Body of pancreas (tissue), 4 donors: ENCODE measurements around the gene OR2Z1. TPM values are rescaled to one million over a fixed set of nuclear protein-coding genes. Genes with fewer than 3 reads are reported as not detected.

Source experiments
- ATAC-seq: fragments of 150-250 bp; one replicate; pipeline ENCODE4 v1.9.1; 2016
- DNase-seq, 4 donors: peaks; one replicate each; pipeline ENCODE4 v3.0.0-alpha.2; 2019
- H3K27ac ChIP-seq, 4 donors: fragments of 200-600 bp; sonication (generic); 1 replicate in 3 of 4; 2 replicates in 1 of 4; pipeline versions ENCODE4 v1.5.1 to v1.6.1; 2016 to 2019; ENCODE audit warnings: mild to moderate bottlenecking in 1 of 4, mixed read lengths in 1 of 4, moderate library complexity in 1 of 4
- H3K27me3 ChIP-seq, 2 donors: fragments of 200-600 bp; sonication (generic); one replicate each; pipeline ENCODE4 v1.6.0; 2016; ENCODE audit warnings: mild to moderate bottlenecking in 1 of 2
- H3K36me3 ChIP-seq, 2 donors: fragments of 200-600 bp; sonication (generic); replicated peaks in 1 of 2; 2 replicates each; pipeline ENCODE4 v1.5.1; 2016; ENCODE audit warnings: low read depth in 2 of 2; ENCODE audit not compliant: insufficient read depth in 1 of 2
- H3K4me1 ChIP-seq: fragments of 200-600 bp; sonication (generic); one replicate; pipeline ENCODE4 v1.6.0; 2016
- H3K4me3 ChIP-seq, 2 donors: fragments of 200-600 bp; sonication (generic); 1 replicate in 1 of 2; 2 replicates in 1 of 2; pipeline ENCODE4 v1.5.1; 2016 to 2019
- H3K9me3 ChIP-seq, 3 donors: fragments of 200-600 bp; sonication (generic); 1 replicate in 2 of 3; 2 replicates in 1 of 3; pipeline ENCODE4 v1.5.1; 2016
- POLR2A ChIP-seq, 3 donors: fragments of 450-650 bp; IDR thresholded peaks; one replicate each; pipeline ENCODE4 v1.6.1; 2016; ENCODE audit warnings: antibody characterized with exemption in 3 of 3, mild to moderate bottlenecking in 2 of 3
- WGBS, 2 donors: methylation state at CpG; one replicate each; pipeline ENCODE4 v1.1.5; 2017; 5-methylcytosine and 5-hydroxymethylcytosine counted together
- intact Hi-C: fragments of 100-400 bp; cut with DNase I; formaldehyde crosslinking; loops from one replicate; pipeline ENCODE4 v1.15.1; 2023
- total RNA-seq, 2 donors: library from RNA; depleted of rRNA; stranded (reverse); fragments of >200 nt; gene quantifications; one replicate each; pipeline ENCODE4 v1.1.0, GENCODE V29; 2016
- TF ChIP-seq, protein P1 (sequence below), 7 experiments: fragments of 450-650 bp in 4 of 7; fragments of 200-600 bp in 3 of 7; sonication (generic) in 3 of 7; IDR thresholded peaks; one replicate each; pipeline ENCODE4 v1.5.1; 2016 to 2019; ENCODE audit warnings: antibody characterized with exemption in 7 of 7

The OR2Z1 gene
- total RNA-seq, 2 donors from 2014 or later: not detected

GRCh38 chr19:8684001-8684902 lies 37.2 kb upstream of the OR2Z1 start:
- TF ChIP-seq, protein P1, sequence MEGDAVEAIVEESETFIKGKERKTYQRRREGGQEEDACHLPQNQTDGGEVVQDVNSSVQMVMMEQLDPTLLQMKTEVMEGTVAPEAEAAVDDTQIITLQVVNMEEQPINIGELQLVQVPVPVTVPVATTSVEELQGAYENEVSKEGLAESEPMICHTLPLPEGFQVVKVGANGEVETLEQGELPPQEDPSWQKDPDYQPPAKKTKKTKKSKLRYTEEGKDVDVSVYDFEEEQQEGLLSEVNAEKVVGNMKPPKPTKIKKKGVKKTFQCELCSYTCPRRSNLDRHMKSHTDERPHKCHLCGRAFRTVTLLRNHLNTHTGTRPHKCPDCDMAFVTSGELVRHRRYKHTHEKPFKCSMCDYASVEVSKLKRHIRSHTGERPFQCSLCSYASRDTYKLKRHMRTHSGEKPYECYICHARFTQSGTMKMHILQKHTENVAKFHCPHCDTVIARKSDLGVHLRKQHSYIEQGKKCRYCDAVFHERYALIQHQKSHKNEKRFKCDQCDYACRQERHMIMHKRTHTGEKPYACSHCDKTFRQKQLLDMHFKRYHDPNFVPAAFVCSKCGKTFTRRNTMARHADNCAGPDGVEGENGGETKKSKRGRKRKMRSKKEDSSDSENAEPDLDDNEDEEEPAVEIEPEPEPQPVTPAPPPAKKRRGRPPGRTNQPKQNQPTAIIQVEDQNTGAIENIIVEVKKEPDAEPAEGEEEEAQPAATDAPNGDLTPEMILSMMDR (IDR thresholded peaks at IDR 0.05): no peak
- no peak for TF ChIP-seq POLR2A (IDR thresholded peaks at IDR 0.05)
- Histone ChIP-seq H3K36me3 (no peaks in the 10 kb centered on the region), H3K27me3 (no peaks in the 10 kb centered on the region), H3K9me3 (peaks cover 0 to 9% (median 0%) of the 10 kb centered on the region in 3 donors), H3K27ac (no peak overlapping the region), H3K4me1 (no peaks in the 10 kb centered on the region), H3K4me3 (no peak overlapping the region)
- intact Hi-C loops: no loop called here
- 59 to 61% methylated on average over 16 of the region's 21 CpGs for WGBS, 2 donors
- DNase-seq (no peak), ATAC-seq (no peak)

- Histone ChIP-seq H3K27ac (no peak overlapping the region), H3K4me1 (no peaks in the 10 kb centered on the region), H3K9me3 (no peaks in the 10 kb centered on the region), H3K27me3 (no peaks in the 10 kb centered on the region), H3K4me3 (no peak overlapping the region), H3K36me3 (no peaks in the 10 kb centered on the region)
- ATAC-seq: no peak
- DNase-seq: no peak
- TF ChIP-seq, protein P1 (IDR thresholded peaks at IDR 0.05): no peak
- no peak for TF ChIP-seq POLR2A (IDR thresholded peaks at IDR 0.05)
- WGBS, 2 donors: 34 to 43% methylated on average over 5 of the region's 5 CpGs
- intact Hi-C loops: no loop called here
Observed at GRCh38 chr19:8686549-8686948, 34.9 kb upstream of the OR2Z1 start.

DNA sequence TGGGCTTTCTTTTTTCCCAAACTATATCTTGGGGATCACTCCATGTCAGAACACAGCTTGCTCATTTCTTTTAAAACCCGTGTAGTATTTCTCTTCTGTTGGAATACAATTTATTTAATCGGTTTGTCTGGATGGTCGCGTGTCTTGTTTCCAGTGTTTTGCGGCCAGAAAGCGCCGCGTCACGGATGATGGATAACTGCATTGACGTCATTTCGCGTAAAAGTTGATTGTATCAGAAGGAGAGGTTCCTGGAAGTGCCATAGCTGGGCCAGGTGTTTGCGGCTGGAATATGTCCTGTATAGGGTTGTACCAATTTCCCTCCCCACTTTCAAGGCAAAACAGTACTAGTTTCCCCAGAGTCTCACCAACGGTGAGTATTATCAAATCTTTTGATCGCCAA lies 32.5 kb upstream of the OR2Z1 start:
- Histone ChIP-seq H3K9me3 (no peaks in the 10 kb centered on the region), H3K4me3 (no peak overlapping the region), H3K27me3 (no peaks in the 10 kb centered on the region), H3K4me1 (no peaks in the 10 kb centered on the region), H3K27ac (no peak overlapping the region), H3K36me3 (no peaks in the 10 kb centered on the region)
- ATAC-seq (no peak), DNase-seq (no peak)
- TF ChIP-seq POLR2A (IDR thresholded peaks at IDR 0.05): no peak
- TF ChIP-seq, protein P1 (IDR thresholded peaks at IDR 0.05): no peak
- intact Hi-C loops: no loop called here
- WGBS, 2 donors: 80 to 81% methylated on average over 15 of the region's 15 CpGs

- DNase-seq (no peak), ATAC-seq (no peak)
- Histone ChIP-seq H3K4me3 (no peak overlapping the region), H3K4me1 (no peaks in the 10 kb centered on the region), H3K36me3 (no peaks in the 10 kb centered on the region), H3K27me3 (no peaks in the 10 kb centered on the region), H3K9me3 (no peaks in the 10 kb centered on the region), H3K27ac (no peak overlapping the region)
- 30 to 43% methylated on average over 5 of the region's 5 CpGs for WGBS, 2 donors
- intact Hi-C loops: no loop called here
- no peak for TF ChIP-seq POLR2A (IDR thresholded peaks at IDR 0.05)
- TF ChIP-seq, protein P1 (IDR thresholded peaks at IDR 0.05): no peak
Observed at GRCh38 chr19:8690753-8691539, 30.5 kb upstream of the OR2Z1 start.
